Vagina (tissue), 2 donors: Measurements from ENCODE around the gene MBOAT7. TPM values are rescaled to one million over a fixed set of nuclear protein-coding genes. Genes with fewer than 3 reads are reported as not detected.

Experiments
- DNase-seq, 2 donors: peaks; one replicate each; pipeline ENCODE4 v3.0.0-alpha.2; 2017; ENCODE audit errors: extremely low spot score in 2 of 2
- H3K27ac ChIP-seq: fragments of 200-600 bp; sonication (generic); one replicate; pipeline ENCODE4 v1.5.1; 2019
- H3K27me3 ChIP-seq: fragments of 200-600 bp; sonication (generic); one replicate; pipeline ENCODE4 v1.5.1; 2019
- H3K36me3 ChIP-seq, 2 donors: fragments of 200-600 bp; sonication (generic); one replicate each; pipeline ENCODE4 v1.5.1; 2017 to 2019
- H3K4me1 ChIP-seq: fragments of 200-600 bp; sonication (generic); one replicate; pipeline ENCODE4 v1.5.1; 2019
- H3K4me3 ChIP-seq, 2 donors: fragments of 200-600 bp; sonication (generic); 1 replicate in 1 of 2; 2 replicates in 1 of 2; pipeline ENCODE4 v1.5.1; 2016 to 2019
- H3K9me3 ChIP-seq: fragments of 200-600 bp; sonication (generic); one replicate; pipeline ENCODE4 v1.5.1; 2019
- CTCF ChIP-seq, 3 experiments: fragments of 450-650 bp in 2 of 3; fragments of 200-600 bp in 1 of 3; sonication (generic) in 1 of 3; IDR thresholded peaks; one replicate each; pipeline ENCODE4 v1.5.1; 2017 to 2019; ENCODE audit warnings: antibody characterized with exemption in 3 of 3, mild to moderate bottlenecking in 2 of 3, moderate library complexity in 2 of 3
- POLR2A ChIP-seq, 2 donors: fragments of 450-650 bp; IDR thresholded peaks; one replicate each; pipeline ENCODE4 v1.6.1; 2017; ENCODE audit warnings: antibody characterized with exemption in 2 of 2, mild to moderate bottlenecking in 2 of 2, moderate library complexity in 2 of 2
- POLR2AphosphoS5 ChIP-seq, 2 donors: sonication (generic); formaldehyde crosslinking; IDR thresholded peaks; one replicate each; pipeline ENCODE4 v1.9.0; 2017; ENCODE audit warnings: antibody characterized with exemption in 2 of 2, mild to moderate bottlenecking in 2 of 2, low read depth in 1 of 2; ENCODE audit not compliant: insufficient read depth in 1 of 2
- intact Hi-C: fragments of 100-400 bp; cut with DNase I; formaldehyde crosslinking; loops from one replicate; pipeline ENCODE4 v1.15.1; 2023
- total RNA-seq: library from RNA; depleted of rRNA; stranded (reverse); fragments of >200 nt; gene quantifications from one replicate; pipeline ENCODE4 v1.2.3, GENCODE V29; 2016

Gene MBOAT7
- total RNA-seq, 1 donor from 2014 or later: 76.6 TPM

GRCh38 chr19:54162241-54162805 is 27.1 kb downstream of the MBOAT7 start:
- TF ChIP-seq POLR2AphosphoS5 (IDR thresholded peaks at IDR 0.05; ENCODE audit: insufficient read depth in 1 of 2, low read depth in 1 of 2) (peak in 1 of 2 donors; percentile 47), CTCF (IDR thresholded peaks at IDR 0.05) (no peak), POLR2A (IDR thresholded peaks at IDR 0.05) (no peak)
- H3K27ac ChIP-seq: no peak overlapping the region

GRCh38 chr19:54160854-54161253 is 28.5 kb downstream of the MBOAT7 start:
- Histone ChIP-seq H3K27me3 (no peaks in the 10 kb centered on the region), H3K9me3 (no peaks in the 10 kb centered on the region), H3K36me3 (peaks cover 0 to 19% of the 10 kb centered on the region in 2 donors), H3K27ac (peak overlapping the region; percentile 82), H3K4me1 (peaks cover 56% of the 10 kb centered on the region), H3K4me3 (peak overlapping the region; percentile 67 to 72)
- intact Hi-C loops: no loop called here
- DNase-seq: no peak
- TF ChIP-seq POLR2A (IDR thresholded peaks at IDR 0.05): no peak
- TF ChIP-seq CTCF (IDR thresholded peaks at IDR 0.05): no peak
- TF ChIP-seq POLR2AphosphoS5 (IDR thresholded peaks at IDR 0.05; ENCODE audit: insufficient read depth in 1 of 2, low read depth in 1 of 2): no peak

More at GRCh38 chr19:54162241-54162805, 27.1 kb downstream of the MBOAT7 start:
- DNase-seq: no peak
- peak overlapping the region; percentile 43 to 46 for H3K4me3 ChIP-seq
- no peaks in the 10 kb centered on the region for H3K27me3 ChIP-seq
- intact Hi-C loops: no loop called here
- H3K36me3 ChIP-seq: peaks cover 0 to 6% of the 10 kb centered on the region in 2 donors
- H3K4me1 ChIP-seq: peaks cover 56% of the 10 kb centered on the region
- no peaks in the 10 kb centered on the region for H3K9me3 ChIP-seq

- peaks cover 56% of the 10 kb centered on the region for H3K4me1 ChIP-seq
- intact Hi-C loops: no loop called here
- no peaks in the 10 kb centered on the region for H3K27me3 ChIP-seq
- H3K36me3 ChIP-seq: peaks cover 0 to 25% of the 10 kb centered on the region in 2 donors
- H3K4me3 ChIP-seq: peak overlapping the region; percentile 67 to 72
- peak overlapping the region; percentile 82 for H3K27ac ChIP-seq
- no peak for DNase-seq
- H3K9me3 ChIP-seq: no peaks in the 10 kb centered on the region
- TF ChIP-seq POLR2A (IDR thresholded peaks at IDR 0.05) (no peak), POLR2AphosphoS5 (IDR thresholded peaks at IDR 0.05; ENCODE audit: insufficient read depth in 1 of 2, low read depth in 1 of 2) (no peak), CTCF (IDR thresholded peaks at IDR 0.05) (no peak)
Observed at GRCh38 chr19:54160182-54160811, 29.1 kb downstream of the MBOAT7 start.

GRCh38 chr19:54159352-54160181 is 29.8 kb downstream of the MBOAT7 start, which contains the start of gene LENG1:
LENG1 (minus strand) TSS chr19:54159721; CDS start chr19:54159695, 26 bp downstream.
- peak; percentile 99 to 100 for DNase-seq
- peak in 1 of 2 donors; percentile 45 for TF ChIP-seq POLR2A (IDR thresholded peaks at IDR 0.05)
- TF ChIP-seq POLR2AphosphoS5 (IDR thresholded peaks at IDR 0.05; ENCODE audit: insufficient read depth in 1 of 2, low read depth in 1 of 2): peak; percentile 73 to 93
- peak; percentile 17 to 73 (median 41) for TF ChIP-seq CTCF (IDR thresholded peaks at IDR 0.05)
- intact Hi-C loops: no loop called here
- Histone ChIP-seq H3K27ac (peak within 1 kb of the TSS; percentile 91), H3K9me3 (no peaks in the 10 kb centered on the region), H3K27me3 (no peaks in the 10 kb centered on the region), H3K36me3 (peaks cover 0 to 32% of the 10 kb centered on the region in 2 donors), H3K4me3 (peak within 1 kb of the TSS; percentile 70 to 72), H3K4me1 (peaks cover 52% of the 10 kb centered on the region)
